ENCODE measurements around the gene SDHA.

DNA sequence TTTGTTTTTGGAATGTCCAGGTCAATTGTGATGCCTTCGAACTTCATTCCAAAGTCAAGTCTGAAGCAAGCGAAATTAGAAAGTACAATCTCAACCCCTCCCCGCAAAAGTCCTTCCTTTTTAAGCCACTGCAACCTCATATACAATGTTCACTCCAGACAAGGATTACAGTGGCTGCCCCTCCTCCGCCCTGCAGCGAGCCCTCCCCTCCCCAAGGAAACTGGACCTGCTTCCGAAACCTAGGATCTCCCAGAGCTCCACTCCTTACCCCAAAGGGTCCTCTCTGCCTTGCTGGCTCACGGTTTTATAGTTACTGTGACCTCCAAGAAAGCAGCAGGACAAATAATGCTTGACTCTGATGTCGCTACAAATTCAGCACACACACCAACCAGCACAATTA lies 16.4 kb upstream of the SDHA start:
- no peak for TF ChIP-seq CTCF (IDR thresholded peaks at IDR 0.05)
- no peak for TF ChIP-seq JUN (IDR thresholded peaks at IDR 0.05)
